Activated T-helper 1 cell treated with anti-CD3 and anti-CD28 coated beads, Interleukin-2, amount 50 U/mL, for 16 hours (primary cell): ENCODE data around the gene DDR2.
"Not testable (repeated sequence)": the region's sequence is repeated elsewhere in the genome, so short reads cannot be mapped to it uniquely, and the experiment has no call there.

Experiments used
- DNase-seq, 2 donors: peaks; one replicate each; pipeline ENCODE4 v3.0.0-alpha.2; 2020; ENCODE audit warnings: low read depth in 1 of 2, low spot score in 1 of 2

The DDR2 gene

DNA sequence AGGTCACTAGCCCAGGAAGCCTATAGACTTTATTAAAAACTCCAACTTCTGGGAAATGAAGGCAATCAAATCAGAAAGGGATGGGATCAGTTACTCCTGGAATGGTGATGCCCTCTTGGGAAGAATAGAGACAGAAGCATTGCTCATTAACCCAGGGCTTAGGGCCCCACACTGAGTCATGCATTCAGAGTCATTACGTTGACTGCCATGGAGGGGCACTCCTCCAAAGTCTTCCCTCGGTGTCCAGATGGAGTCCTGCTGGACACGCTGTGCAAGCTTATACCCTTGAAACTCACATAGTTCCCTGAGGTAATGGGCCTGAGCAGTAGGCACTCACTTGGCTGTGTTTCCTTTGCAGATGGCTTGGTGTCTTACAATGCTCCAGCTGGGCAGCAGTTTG lies 123.0 kb downstream of the DDR2 start:
- no peak for DNase-seq

DNA sequence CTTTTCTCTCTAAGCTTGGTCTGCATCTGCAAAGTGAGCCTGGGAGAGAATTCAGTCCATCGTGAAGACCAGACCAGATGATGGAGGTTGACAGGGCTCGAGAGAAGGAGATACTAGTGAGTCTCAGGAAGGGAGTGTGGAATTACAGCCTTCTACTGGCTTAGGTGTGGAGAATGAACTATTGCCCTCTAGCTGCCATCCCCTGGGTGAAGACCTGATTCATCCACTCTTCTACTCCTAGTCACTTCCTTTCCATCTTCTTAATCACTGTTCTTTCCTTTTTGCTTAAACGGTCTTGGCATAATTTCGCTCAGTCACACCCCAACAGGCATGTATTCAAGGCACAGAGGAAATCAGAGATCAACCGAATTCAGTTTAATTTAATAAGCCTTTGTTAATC lies 124.3 kb downstream of the DDR2 start:
- DNase-seq, result no peak

DNA sequence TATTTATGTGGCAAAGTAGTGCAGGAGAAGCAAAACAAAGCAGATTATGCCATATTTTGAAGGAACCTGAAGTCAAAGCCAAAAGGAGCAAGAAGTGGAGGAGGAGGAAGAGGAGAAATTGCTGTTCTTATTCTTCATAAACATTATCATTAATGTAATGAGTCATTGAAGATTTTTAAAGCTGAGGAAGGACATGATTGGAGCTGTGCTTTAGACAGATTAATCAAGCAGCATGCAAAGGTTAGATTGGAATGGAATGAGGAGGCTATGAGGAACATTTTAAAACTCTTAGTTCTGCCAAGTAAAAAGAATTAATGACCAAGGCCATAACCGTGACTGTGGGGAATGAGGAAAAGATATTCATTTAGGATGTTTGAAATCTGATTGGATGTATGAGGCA lies 125.2 kb downstream of the DDR2 start:
- DNase-seq, result no peak

DNA sequence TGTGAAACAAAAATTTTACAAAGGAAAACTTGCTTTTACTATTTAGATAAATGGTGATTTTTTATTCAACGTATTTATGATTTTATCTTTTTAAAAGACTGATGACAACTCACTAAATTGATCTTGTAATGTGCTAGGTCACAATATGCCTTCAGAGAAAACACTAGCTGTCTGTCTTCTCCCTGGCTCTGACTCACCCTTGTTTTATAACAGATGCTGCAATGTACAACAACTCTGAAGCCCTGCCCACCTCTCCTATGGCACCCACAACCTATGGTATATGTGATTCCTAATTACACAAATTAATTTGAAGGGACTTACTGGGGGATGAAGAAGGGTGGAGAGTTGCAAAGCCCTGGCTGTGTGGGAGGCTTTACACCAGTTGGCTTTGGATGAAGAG lies 133.5 kb downstream of the DDR2 start:
- DNase-seq, result no peak

DNA sequence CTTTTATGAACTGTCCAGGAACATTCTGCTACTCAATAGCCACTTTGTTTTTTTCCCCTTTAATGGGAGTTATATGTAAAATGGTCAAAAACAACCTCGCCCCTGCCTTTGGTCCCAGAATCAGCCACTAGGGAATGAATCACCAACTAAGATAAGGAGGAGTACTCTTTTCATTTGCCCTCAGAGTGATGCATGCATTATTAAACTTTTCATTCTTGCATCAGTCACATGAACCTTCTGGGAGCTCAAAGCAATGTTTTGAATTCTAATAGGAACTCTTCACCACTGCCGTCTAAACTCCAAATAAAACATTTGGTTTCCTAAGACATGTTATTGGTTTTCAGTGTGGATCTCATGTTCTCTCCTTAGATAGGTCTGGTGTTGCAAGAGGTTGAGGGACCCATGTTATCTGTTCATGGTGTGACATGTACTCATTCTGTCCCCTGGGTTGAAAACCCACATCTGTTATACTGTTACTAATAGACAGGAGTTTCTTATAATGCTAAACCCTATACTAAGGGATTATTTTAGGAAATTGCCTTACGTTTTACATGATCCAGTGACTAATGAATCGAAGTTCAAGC lies 140.4 kb downstream of the DDR2 start:
- DNase-seq, result no peak

DNA sequence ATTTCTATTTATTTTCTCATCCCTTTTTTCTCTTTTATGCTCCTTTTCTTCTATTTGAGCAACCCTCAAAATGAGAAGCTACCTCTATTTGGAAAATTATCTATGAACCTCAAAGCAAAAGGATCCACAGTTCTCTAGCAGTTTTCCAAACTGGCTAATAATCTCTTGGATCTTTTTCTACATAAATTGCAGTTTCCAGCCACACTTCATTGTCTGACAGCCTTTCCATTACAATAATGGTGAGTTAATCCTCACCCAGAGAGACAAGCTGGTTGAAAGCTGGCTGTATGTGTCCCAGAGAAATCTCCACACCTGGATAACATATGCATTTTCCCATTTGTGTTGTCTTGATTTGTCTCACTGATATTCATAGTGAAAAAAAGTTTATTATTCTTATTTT lies 141.7 kb downstream of the DDR2 start:
- DNase-seq, result no peak

DNA sequence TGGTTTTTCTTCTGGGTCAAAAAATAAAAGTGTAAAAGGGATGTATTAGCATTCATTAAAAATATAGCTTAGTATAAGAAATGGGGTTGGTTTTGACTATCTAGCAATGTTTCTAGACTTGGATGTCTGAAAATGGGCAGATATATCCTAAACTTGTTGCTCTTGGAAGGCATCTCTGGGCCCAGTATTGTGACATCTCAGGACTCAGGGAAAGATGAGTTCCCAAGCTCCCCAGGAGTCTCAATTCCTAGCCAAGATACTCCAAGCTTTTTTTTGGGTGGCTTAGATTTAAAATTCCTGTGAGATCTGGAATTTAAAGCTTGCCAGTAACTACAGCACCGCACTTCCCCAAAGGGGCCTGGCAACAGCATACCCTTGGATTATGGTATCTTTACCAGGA lies 146.8 kb downstream of the DDR2 start:
- no peak for DNase-seq

DNA sequence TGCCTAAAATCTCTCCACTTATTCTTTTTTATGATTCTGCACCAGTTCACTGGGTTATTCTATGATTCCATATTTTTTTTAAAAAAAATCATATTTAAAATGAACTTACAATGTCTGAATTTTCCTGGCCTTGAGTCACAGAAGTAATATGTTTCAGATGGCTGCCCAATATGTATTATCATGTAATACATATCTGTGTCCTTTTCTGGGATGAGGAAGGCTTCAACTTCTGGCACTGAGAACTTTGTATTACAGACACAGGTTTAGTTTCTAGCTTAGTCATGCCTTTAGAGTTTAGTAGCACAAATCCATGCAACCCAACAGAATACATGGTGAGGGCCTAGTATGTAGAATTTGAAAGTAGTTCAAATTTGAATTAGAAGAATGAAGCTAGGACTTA lies 150.4 kb downstream of the DDR2 start:
- DNase-seq, result no peak

DNA sequence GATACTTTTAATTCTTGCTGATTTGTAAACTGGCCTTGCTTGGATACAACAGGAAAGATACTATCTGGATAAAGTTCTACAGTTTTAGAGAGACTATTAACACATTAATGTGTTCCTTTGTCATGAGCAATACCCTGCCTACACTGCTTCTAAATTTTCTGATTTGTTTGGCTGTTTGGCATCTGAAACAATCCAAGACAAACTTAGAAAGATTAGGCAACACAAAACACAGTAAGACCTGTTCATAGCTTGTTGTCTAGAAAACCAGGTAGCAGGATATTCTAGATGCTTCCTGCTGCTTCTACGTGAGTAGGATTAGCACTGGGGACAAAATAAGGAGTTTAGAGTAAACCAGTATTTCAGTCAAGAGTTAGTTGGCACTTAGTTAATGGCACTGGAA lies 152.7 kb downstream of the DDR2 start:
- not testable (repeated sequence) for DNase-seq

DNA sequence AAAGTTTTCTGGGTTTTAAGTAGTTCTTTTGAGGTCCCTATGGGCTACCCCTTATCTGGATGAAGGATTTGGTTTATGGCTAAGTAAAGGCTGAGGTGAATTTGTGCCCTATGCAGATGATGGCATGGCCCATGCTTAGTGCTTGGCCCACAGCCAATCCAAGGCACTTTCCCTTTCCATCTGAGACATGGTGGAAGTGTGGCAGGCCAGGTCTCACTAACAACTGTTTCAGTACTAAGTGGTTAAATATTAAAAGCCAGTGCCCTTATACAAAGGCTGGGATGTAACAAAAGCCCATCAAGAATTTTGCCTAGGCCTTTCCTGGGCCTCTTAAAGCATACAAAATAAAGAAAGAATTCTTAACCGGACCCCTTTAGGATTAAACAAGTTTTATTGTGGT lies 156.5 kb downstream of the DDR2 start:
- not testable (repeated sequence) for DNase-seq

DNA sequence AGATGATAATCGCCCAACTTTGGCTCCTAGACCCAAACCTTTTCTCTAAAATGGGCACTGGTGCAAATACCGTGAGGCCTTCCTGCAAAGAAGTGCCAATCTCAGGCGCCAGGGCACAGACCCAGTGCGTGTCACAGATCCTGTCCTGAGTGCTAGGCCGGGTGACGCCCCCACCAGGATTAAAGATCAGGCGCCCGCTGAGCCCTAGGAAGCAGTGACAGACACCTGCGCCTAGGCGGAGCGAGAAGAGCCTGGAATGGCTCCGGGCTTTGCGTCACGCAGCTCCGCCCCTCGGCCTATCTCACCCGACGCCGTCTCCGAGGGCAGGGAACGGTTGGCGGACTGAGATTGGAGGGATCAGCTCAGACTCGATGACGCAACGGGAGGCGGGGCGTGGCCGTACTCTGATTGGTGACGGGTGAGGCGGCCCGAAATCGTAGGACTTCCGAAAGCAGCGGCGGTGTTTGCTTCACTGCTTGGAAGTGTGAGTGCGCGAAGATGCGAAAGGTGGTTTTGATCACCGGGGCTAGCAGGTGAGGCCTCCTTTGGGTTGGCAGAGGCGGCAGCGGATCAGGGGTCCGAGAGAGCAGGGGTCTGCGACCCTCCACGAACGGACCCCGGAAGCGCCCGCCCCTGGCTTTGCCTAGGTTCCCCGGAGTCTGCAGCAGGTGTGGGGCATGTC lies 158.2 kb downstream of the DDR2 start, which contains the start of gene HSD17B7:
HSD17B7 (plus strand) TSS at position 400 of the 682 bp plus-strand sequence; CDS start at position 499, 99 bp downstream.
- DNase-seq, result peak; percentile 38 to 63

DNA sequence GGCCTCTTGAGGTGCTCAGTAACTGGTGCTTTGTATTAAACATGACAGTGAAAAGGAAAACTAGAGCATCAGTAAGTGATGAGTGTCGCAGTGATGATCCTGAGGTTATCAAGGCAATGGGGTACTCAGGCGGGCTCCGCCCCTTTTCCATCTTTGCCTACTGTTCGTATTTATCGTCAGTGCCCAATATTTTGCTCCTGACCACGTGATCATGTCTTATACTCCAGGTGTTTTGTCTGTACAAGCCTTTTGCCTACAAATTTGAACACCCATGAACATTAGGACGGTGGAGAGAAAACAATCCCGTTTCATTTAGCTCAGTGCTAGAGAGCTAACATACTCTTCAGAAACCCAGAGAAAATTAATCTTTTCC lies 158.7 kb downstream of the DDR2 start:
- not testable (repeated sequence) for DNase-seq

DNA sequence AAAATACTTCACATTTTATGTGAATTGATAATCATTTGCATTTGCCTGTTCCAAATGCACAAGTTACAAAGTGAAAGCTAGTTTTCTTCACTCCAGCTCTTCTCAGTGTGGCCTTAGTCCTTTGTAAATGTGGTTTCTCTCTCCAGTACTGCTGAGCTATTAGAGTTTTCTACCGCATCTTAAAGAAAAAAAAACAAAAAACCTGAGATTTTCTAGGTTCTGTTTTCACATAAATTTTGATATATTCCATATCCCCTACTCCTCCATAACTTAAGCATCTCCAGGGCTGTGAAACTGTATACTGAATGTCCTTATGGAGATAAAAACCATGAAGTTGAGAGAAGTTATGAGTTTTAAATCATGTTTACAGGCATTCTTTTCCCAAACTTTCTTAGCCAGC lies 162.0 kb downstream of the DDR2 start:
- not testable (repeated sequence) for DNase-seq

DNA sequence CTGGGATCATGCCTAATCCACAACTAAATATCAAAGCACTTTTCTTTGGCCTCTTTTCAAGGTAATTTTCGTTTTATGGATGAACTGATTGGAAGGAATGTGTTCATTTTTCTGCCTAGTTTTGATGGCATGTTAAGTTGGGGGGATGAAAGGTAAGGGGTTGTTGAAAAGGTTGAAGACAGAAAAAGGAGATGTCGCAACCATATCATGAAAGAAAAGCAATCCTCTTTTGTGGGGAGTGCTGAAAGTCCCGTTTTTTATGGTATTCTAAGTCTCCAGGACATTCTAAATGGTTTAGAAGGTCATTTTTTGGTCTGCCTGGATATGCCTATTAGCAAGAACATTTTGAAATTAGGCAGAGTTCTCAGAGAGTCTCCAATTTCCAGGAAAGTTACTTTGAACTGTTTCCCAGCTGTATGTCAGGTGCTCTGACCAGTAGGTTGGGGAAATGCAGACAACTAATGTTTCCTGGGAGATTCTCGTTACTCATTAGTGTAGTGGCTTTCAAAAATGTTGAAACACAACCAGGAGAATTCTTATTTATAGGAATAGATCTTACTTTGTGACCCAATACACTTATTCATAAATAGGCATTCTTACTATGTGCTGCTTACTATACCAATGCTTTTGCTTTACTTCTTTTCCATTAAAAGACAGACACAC lies 164.5 kb downstream of the DDR2 start:
- not testable (repeated sequence) for DNase-seq

DNA sequence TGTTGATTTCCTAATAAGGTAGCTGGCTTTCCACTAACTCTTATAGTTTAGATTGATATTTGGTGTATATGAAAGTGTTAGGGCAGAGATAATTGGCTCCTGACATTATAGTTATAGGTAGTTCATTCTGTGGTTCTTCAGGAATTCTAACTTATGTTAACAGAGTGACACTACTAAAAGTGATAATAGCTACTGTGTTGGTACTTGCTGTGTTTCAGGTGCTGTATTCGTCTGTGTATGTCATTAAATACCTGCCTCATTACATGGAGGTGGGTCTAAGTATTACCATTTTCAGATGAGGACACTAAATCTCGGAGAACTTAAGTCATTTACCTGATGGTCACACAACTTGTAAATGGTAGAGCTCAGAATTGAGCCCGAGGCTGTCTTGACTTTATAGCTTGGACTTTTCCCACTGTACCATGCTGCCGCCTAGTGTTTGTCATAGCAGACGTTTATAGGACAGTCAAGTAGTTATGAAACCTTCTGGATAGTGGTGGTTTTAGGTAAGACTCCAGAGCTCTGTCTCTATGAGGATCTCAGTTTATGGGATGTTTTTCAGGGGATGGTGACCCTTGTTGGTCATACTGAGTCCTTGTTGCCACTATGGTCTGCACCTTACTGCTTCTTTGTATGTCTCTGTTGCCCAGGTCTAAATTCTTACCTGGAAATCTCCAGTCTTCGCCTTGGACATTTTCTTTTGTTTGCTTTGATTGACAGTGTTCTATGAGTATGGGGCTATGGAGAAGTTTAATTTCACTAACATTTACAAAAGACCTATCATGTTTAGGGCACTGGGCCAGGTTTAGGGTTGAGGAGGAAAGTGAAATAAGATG lies 167.9 kb downstream of the DDR2 start:
- not testable (repeated sequence) for DNase-seq

DNA sequence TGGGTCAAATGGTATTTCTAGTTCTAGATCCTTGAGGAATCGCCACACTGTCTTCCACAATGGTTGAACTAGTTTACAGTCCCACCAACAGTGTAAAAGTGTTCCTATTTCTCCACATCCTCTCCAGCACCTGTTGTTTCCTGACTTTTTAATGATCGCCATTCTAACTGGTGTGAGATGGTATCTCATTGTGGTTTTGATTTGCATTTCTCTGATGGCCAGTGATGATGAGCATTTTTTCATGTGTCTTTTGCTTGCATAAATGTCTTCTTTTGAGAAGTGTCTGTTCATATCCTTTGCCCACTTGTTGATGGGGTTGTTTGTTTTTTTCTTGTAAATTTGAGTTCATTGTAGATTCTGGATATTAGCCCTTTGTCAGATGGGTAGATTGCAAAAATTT lies 175.2 kb downstream of the DDR2 start:
- not testable (repeated sequence) for DNase-seq

DNA sequence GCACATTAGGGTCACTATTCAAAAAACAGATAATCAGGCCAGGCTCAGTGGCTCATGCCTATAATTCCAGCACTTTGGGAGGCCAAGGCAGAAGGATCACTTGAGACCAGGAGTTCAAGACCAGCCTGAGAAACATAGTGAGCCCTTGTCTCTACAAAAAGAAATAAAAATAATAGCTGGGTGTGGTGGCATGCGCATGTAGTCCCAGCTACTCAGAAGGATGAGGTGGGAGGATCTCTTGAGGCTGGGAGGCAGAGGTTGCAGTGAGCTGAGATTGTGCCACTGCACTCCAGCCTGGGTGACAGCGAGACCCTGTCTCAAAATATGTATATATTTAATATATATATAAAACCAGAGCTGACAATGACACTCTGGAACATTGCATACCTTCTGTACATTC lies 180.1 kb downstream of the DDR2 start:
- not testable (repeated sequence) for DNase-seq

DNA sequence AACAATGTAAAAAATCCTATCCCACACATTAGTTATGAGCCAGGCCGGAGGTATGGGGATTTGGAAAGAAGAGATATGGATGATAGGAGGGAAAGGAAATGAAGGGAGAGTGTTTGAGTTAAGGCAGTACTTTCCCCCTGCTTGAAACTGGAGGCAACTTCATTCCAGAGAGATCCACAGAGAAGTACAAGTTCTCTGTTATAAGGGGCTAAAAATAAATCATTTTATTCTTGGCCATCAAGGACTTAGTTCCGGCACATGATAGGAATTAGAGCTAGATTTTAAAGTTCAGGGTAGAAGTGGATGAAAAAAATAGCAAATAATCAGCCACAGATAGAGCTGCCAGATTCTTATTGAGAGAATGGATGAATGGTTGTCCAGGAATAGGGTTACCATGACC lies 185.9 kb downstream of the DDR2 start:
- not testable (repeated sequence) for DNase-seq

DNA sequence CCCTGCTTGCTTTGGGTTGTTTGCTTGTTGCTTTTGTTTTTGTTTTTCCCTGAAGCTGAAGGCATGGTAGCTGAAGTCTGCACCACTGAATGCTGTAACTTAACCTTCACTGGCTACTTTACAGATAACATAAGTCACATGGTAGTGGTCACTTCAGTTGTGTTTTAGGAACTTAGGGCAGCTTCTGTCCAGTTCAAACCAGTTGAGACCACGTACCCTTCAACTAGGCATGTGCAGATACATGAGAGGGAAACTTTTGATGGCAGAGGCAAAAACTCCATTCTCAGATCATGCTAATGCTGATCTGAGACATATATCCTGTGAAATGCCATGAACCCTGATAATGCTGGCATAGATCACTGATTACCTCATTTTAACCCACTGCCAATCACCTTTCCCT lies 186.4 kb downstream of the DDR2 start:
- DNase-seq, result not testable (repeated sequence)

DNA sequence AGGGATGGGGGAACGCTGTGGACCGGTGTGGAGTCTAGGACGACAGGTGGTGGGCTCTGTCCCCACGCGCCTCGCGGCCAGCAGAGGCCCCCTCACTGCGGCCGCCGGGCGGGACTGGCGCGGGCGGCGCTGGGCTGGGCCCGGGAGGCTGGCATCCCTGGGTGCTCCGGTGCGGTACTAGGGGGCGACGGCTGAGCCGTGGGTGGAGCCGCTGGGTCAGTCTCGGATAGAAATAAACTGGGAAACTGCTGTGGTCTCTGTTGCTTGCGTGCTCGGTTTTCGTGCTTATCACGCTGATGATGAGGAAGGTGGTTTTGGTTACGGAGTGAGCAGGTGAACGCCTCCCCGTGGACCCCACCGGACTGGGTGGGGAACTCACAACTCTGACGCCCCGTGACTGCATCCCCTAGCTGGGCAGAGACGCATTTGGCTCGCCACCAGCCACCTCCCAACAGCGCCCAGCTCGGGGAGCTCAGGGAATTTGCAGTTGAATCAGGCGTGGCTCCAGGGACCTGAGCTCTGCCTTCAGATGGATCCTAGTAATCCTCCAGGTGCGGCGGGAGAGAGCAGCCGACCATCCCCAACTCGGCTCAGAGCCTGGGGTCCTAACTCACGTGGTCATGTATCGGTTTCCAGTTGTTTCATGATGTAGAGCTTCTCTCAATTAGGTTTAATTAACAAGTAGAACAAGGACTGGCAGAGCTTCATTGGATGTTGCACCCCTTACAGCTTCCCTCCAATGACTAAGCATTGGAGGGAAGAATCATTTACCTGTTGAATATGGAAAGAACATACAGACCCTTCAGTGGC lies 190.3 kb downstream of the DDR2 start:
- no peak for DNase-seq

DNA sequence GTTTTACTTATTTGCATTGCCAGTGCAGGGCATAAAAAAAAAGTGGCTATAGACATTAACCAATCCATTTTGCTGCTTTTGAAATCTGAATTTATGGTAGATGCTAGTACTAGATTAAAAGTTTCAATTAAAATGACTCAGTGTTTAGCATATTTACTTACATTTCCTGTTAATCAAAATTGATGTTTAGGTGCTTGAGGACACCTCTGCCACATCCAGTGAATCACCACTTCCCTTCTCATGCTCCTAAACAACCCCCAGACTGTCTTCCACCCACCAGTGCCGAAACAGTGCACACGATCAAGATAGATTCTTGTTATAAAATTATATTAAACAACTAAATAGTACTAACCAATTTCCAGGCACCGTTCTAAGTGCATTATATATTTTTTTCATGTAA lies 191.0 kb downstream of the DDR2 start:
- DNase-seq, result no peak
